ENCODE data around the gene TSPAN14. TPM values are rescaled to one million over a fixed set of nuclear protein-coding genes. Genes with fewer than 3 reads are reported as not detected.

TSPAN14 gene
- total RNA-seq, 2 donors from 2014 or later: 121 to 123 TPM

- Histone ChIP-seq H3K27ac (ENCODE audit: low read depth, low read length) (no peak overlapping the region), H3K4me1 (ENCODE audit: control insufficient read depth, insufficient read depth, low read length) (no peaks in the 10 kb centered on the region), H3K4me3 (ENCODE audit: low read length) (no peak overlapping the region), H3K36me3 (ENCODE audit: control insufficient read depth, insufficient read depth, low read length) (peaks cover 23% of the 10 kb centered on the region), H3K9me3 (ENCODE audit: control insufficient read depth, low read length) (no peaks in the 10 kb centered on the region), H3K27me3 (ENCODE audit: control insufficient read depth, insufficient read depth, low read length, poor library complexity, severe bottlenecking) (no peaks in the 10 kb centered on the region), H3K9ac (ENCODE audit: extremely low read depth, low read length, poor library complexity, severe bottlenecking) (no peak overlapping the region)
- Mint-ChIP-seq H3K27ac (peak overlapping the region; percentile 44), H3K36me3 (ENCODE audit: low read depth) (peaks cover 12% of the 10 kb centered on the region), H3K27me3 (ENCODE audit: insufficient read depth) (no peaks in the 10 kb centered on the region), H3K9me3 (no peaks in the 10 kb centered on the region), H3K4me3 (no peak overlapping the region), H3K4me1 (peaks cover 19% of the 10 kb centered on the region)
- 90 to 97% methylated on average over 6 to 12 of the region's 12 CpGs for WGBS, 2 experiments (ENCODE audit: insufficient coverage in 1 of 2, insufficient read length in 1 of 2)
- no peak for DNase-seq
- no peak for TF ChIP-seq CTCF (conservative IDR thresholded peaks at IDR 0.05)
These were observed 70.2 kb downstream of the TSPAN14 start for GRCh38 chr10:80524190-80524909.

DNA sequence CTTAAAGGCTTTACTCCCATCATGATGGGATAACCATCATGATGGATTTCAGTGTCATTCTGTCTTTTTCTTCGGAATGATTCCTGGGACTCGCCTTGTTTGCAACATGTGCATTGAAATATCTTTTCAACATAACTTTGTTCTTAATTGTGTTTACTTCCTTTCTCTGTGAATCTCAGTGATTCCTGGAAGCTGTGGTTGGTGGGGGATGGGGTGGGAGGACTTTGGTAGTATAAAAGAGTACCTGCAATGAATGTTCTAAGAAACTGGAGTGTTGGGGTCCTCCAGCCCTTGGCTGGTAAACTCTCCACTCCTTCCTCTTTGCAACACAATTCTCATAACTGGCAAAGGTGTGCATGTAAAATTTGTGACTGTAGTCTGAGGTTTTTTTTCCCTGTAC, 72.1 kb downstream of the TSPAN14 start:
- Mint-ChIP-seq H3K4me1 (peaks cover 13% of the 10 kb centered on the region), H3K27ac (no peak overlapping the region), H3K27me3 (ENCODE audit: insufficient read depth) (no peaks in the 10 kb centered on the region), H3K36me3 (ENCODE audit: low read depth) (no peaks in the 10 kb centered on the region), H3K4me3 (no peak overlapping the region), H3K9me3 (no peaks in the 10 kb centered on the region)
- no peak for DNase-seq
- no peak for TF ChIP-seq CTCF (conservative IDR thresholded peaks at IDR 0.05)
- Histone ChIP-seq H3K27me3 (ENCODE audit: control insufficient read depth, insufficient read depth, low read length, poor library complexity, severe bottlenecking) (no peaks in the 10 kb centered on the region), H3K36me3 (ENCODE audit: control insufficient read depth, insufficient read depth, low read length) (peaks cover 7% of the 10 kb centered on the region), H3K27ac (ENCODE audit: low read depth, low read length) (no peak overlapping the region), H3K9ac (ENCODE audit: extremely low read depth, low read length, poor library complexity, severe bottlenecking) (no peak overlapping the region), H3K4me1 (ENCODE audit: control insufficient read depth, insufficient read depth, low read length) (no peaks in the 10 kb centered on the region), H3K4me3 (ENCODE audit: low read length) (no peak overlapping the region), H3K9me3 (ENCODE audit: control insufficient read depth, low read length) (no peaks in the 10 kb centered on the region)
- WGBS, 2 experiments (ENCODE audit: insufficient coverage in 1 of 2, insufficient read length in 1 of 2): 87 to 100% methylated on average over 2 of the region's 2 CpGs

DNA sequence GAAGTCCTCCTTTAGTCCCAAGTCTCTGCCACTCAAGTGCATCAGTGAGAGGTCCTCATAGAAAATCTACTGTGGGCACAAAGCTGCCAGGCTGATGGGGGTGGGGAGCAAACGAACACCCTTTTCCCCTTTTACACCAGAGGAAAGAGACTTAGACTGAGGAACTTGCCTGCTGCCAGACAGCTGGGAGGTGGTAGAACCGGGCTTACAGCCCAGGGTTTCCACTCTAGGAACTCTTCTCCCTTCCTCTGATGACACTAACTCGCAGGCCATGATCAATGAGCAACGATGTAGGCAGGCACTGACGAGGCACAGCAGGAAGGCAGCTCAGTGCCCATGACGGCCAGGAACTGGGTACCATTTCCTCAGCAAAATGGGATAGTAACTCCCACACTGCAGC, 72.6 kb downstream of the TSPAN14 start:
- Histone ChIP-seq H3K4me3 (ENCODE audit: low read length) (no peak overlapping the region), H3K9ac (ENCODE audit: extremely low read depth, low read length, poor library complexity, severe bottlenecking) (no peak overlapping the region), H3K27ac (ENCODE audit: low read depth, low read length) (no peak overlapping the region), H3K36me3 (ENCODE audit: control insufficient read depth, insufficient read depth, low read length) (peaks cover 4% of the 10 kb centered on the region), H3K4me1 (ENCODE audit: control insufficient read depth, insufficient read depth, low read length) (no peaks in the 10 kb centered on the region), H3K27me3 (ENCODE audit: control insufficient read depth, insufficient read depth, low read length, poor library complexity, severe bottlenecking) (no peaks in the 10 kb centered on the region), H3K9me3 (ENCODE audit: control insufficient read depth, low read length) (no peaks in the 10 kb centered on the region)
- H3K27ac Mint-ChIP-seq: no peak overlapping the region
- H3K4me1 Mint-ChIP-seq: peaks cover 13% of the 10 kb centered on the region
- no peaks in the 10 kb centered on the region for H3K27me3 Mint-ChIP-seq (ENCODE audit: insufficient read depth)
- no peaks in the 10 kb centered on the region for H3K9me3 Mint-ChIP-seq
- no peak for DNase-seq
- no peak for TF ChIP-seq CTCF (conservative IDR thresholded peaks at IDR 0.05)
- 86 to 92% methylated on average over 4 to 6 of the region's 6 CpGs for WGBS, 2 experiments (ENCODE audit: insufficient coverage in 1 of 2, insufficient read length in 1 of 2)
- no peaks in the 10 kb centered on the region for H3K36me3 Mint-ChIP-seq (ENCODE audit: low read depth)
- H3K4me3 Mint-ChIP-seq: no peak overlapping the region
